HG03378 (cell line): Measurements from ENCODE around the gene UQCC5.

ENCODE experiments used
- ATAC-seq: cut with Tn5 transposase; IDR thresholded peaks from one replicate; pipeline ENCODE4 v1.9.1; 2021; ENCODE audit warnings: mild to moderate bottlenecking, moderate library complexity; ENCODE audit not compliant: unreplicated experiment

UQCC5 gene

GRCh38 chr3:52532838-52533622 is 3.4 kb upstream of the UQCC5 start:
- ATAC-seq = no peak

- no peak for ATAC-seq
Measured at GRCh38 chr3:52533623-52534280, 2.7 kb upstream of the UQCC5 start, which contains the start of gene NT5DC2. Gene NT5DC2 (minus strand): TSS chr3:52533857. CDS start chr3:52533737, 120 bp downstream.

GRCh38 chr3:52534281-52535183 is 1.9 kb upstream of the UQCC5 start:
- ATAC-seq = no peak

- ATAC-seq = no peak
Measured at GRCh38 chr3:52535411-52536111, 844 bp upstream of the UQCC5 start.

GRCh38 chr3:52536112-52536368 is 365 bp upstream of the UQCC5 start:
- no peak for ATAC-seq

- no peak for ATAC-seq
Measured at GRCh38 chr3:52537165-52537620, 788 bp downstream of the UQCC5 start.

GRCh38 chr3:52537726-52538421 is 1.5 kb downstream of the UQCC5 start:
- ATAC-seq = no peak

GRCh38 chr3:52539010-52539653 is 2.7 kb downstream of the UQCC5 start:
- no peak for ATAC-seq

- no peak for ATAC-seq
Measured at GRCh38 chr3:52541050-52541449, 4.6 kb downstream of the UQCC5 start.

GRCh38 chr3:52544937-52545336 is 8.5 kb downstream of the UQCC5 start:
- ATAC-seq = no peak

- no peak for ATAC-seq
Measured at GRCh38 chr3:52546111-52546901, 9.9 kb downstream of the UQCC5 start.

GRCh38 chr3:52547143-52547542 is 10.7 kb downstream of the UQCC5 start:
- ATAC-seq = no peak

- no peak for ATAC-seq
Measured at GRCh38 chr3:52551118-52551517, 14.7 kb downstream of the UQCC5 start.

- ATAC-seq = no peak
Measured at GRCh38 chr3:52552089-52552488, 15.7 kb downstream of the UQCC5 start.

- ATAC-seq = no peak
Measured at GRCh38 chr3:52554026-52554755, 17.8 kb downstream of the UQCC5 start.

GRCh38 chr3:52555056-52555455 is 18.7 kb downstream of the UQCC5 start:
- ATAC-seq = no peak

- ATAC-seq = no peak
Measured at GRCh38 chr3:52557011-52557960, 20.9 kb downstream of the UQCC5 start.
